ENCODE data around the gene NUDT14.

NUDT14 gene

GRCh38 chr14:105126126-105126980 is 54.8 kb downstream of the NUDT14 start:
- no peak for DNase-seq

DNA sequence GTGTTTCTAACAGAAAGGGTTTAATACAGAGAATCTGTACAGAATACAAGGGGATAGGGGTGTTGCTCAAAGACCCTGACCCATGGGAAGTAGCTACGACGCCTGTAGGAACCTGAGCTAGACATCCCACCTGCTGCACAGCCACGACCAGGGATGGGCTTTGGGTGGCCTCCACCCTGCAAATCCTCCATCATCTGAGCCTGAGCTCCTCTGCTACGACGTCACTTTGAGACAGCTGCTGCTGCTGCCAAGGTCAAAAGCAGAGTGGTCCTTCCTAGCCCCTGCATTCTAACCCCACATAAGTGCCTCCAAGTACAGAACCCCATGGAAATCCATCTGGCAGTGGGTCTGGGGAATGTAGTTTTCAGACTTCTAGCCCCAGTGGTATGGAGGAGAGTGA is 56.3 kb downstream of the NUDT14 start:
- DNase-seq, result no peak

DNA sequence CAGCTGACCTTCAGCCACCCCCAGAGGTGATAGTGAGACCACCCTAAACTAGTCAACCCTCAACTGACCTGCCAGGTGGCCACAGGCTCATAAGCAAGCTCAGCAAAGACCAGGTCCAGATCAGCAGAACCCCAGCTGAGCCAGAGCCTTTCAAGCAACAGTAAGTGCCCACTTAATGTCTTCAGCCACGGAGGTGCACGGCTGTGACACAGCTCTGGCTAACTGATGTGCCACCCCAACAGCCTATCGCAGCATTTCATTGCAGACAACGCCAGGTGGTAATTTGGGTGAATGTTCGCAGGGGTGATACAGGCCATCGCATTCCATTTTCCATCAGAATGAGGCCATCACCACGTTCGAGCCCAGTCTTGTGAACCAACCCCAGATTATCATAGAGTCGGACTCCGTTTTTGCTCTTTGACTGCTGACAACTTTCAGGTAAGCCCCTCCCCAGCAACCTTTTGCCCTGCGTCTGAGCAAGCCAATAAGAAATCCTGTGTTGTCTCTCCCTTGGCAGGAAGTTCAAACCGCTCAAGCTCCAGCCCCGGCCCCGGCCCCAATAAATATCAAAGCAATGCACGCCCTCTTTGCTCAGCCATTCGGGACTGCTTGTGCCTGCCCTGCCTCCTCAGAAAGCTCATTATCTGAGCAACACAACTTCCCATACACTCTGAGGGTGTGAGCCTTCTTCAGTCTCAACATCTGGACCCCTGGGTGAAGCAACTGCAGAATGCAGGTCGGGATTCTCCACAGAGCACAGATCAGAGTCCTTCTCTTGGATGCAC is 56.9 kb downstream of the NUDT14 start:
- no peak for DNase-seq

DNA sequence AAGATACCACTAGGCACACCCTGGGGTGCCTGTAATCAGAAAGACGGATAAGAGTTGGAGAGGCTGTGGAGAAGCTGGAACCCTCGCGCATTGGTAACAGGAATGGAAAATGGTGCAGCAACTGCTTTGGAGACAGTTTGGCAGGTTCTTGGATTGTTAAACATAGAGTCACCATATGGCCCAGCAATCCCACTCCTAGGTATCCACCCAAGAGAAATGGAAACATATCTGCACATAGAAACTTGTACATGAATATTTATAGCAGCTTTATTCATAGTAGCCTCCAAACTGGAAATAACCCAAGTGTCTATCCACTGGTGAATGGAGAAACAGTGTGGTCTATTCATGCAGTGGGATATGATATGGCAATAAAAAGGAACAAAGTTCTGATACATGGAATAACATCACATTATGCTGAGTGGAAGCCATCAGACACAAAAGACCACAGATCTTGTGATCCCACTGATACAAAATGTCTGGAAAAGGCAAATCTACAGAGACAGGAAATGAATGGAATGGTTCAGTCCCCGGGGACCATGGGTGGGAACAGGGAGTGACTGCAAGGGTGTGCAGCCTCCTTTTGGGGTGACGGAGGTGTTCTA is 57.9 kb downstream of the NUDT14 start:
- no peak for DNase-seq
